Calu3 (cell line): ENCODE results near the gene PECR. TPM values are rescaled to one million over a fixed set of nuclear protein-coding genes. Genes with fewer than 3 reads are reported as not detected.

ENCODE experiments used
- BruUV-seq: library from RNA; stranded (reverse); fragments of 400-500 nt; replicated peaks from 2 replicates; lab custom pipeline; 2021; lab: Mats Ljungman, UMichigan
- CTCF ChIA-PET: fragments of 300-600 bp; sonication (Branson Sonifier 250); formaldehyde crosslinking; loops from one replicate; lab custom pipeline; 2022; ENCODE audit warnings: antibody characterized with exemption; lab: Charles Lee
- DNase-seq: peaks from one replicate; pipeline ENCODE4 v3.0.0; 2022
- H3K27ac Mint-ChIP-seq: one replicate; pipeline ENCODE4 v1.8.0; 2022; ENCODE audit warnings: mixed read lengths; ENCODE audit not compliant: unreplicated experiment
- H3K27me3 Mint-ChIP-seq: one replicate; pipeline ENCODE4 v1.8.0; 2022; ENCODE audit warnings: mixed read lengths; ENCODE audit not compliant: unreplicated experiment
- H3K36me3 Mint-ChIP-seq: one replicate; pipeline ENCODE4 v1.8.0; 2022; ENCODE audit warnings: mild to moderate bottlenecking, moderate library complexity, mixed read lengths; ENCODE audit not compliant: insufficient read depth, unreplicated experiment
- H3K4me1 Mint-ChIP-seq: one replicate; pipeline ENCODE4 v1.8.0; 2022; ENCODE audit warnings: mild to moderate bottlenecking, low read depth, mixed read lengths; ENCODE audit not compliant: unreplicated experiment
- H3K4me3 Mint-ChIP-seq: one replicate; pipeline ENCODE4 v1.8.0; 2022; ENCODE audit warnings: mild to moderate bottlenecking, low read depth, moderate library complexity, mixed read lengths; ENCODE audit not compliant: unreplicated experiment
- H3K9me3 Mint-ChIP-seq: one replicate; pipeline ENCODE4 v1.8.0; 2022; ENCODE audit warnings: low read depth, mixed read lengths; ENCODE audit not compliant: unreplicated experiment
- CTCF ChIP-seq: fragments of 200-600 bp; IDR thresholded peaks from one replicate; pipeline ENCODE4 v1.8.0; 2022; ENCODE audit warnings: antibody characterized with exemption; ENCODE audit not compliant: unreplicated experiment
- intact Hi-C: fragments of 100-400 bp; cut with micrococcal nuclease; formaldehyde crosslinking; loops from one replicate; pipeline ENCODE4 v1.10.0; 2022; ENCODE audit not compliant: unreplicated experiment
- total RNA-seq: library from RNA; stranded (reverse); gene quantifications from 2 replicates; pipeline ENCODE4 v1.2.3, GENCODE V29; 2022

The PECR gene
- total RNA-seq, 1 experiment from 2014 or later = 40.7 TPM

GRCh38 chr2:216043949-216044348 is 37.7 kb downstream of the PECR start:
- H3K36me3 Mint-ChIP-seq = peaks cover 29% of the 10 kb centered on the region
- no TSS peak for BruUV-seq
- no peak overlapping the region for H3K4me3 Mint-ChIP-seq
- DNase-seq = no peak
- no peak overlapping the region for H3K27ac Mint-ChIP-seq
- no peaks in the 10 kb centered on the region for H3K27me3 Mint-ChIP-seq
- CTCF ChIA-PET = interaction anchor here (1.2 kb wide), 1 partner anchor 14 kb away, joined by 3 read pairs; no protein-coding TSS in a partner anchor
- no peak for TF ChIP-seq CTCF
- H3K4me1 Mint-ChIP-seq = no peaks in the 10 kb centered on the region
- H3K9me3 Mint-ChIP-seq = no peaks in the 10 kb centered on the region
- intact Hi-C loops = no loop called here

DNA sequence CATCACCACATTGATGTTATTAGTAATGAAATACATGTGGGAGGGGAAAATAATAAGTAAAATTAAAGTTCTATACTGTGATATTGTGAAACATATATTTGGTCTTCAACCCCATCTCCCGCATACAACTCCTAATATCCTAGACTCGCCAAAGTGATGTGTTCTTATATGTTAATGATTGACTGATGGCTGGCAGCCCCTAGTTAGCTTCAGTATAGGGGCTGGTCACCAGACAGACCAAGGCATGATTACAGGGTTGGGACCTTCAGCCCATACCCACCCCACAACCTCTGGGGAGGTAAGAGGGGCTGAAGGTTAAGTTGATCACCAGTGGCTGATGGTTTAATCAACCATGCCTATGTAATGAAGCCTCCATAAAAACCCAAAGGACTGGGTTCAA is 40.2 kb downstream of the PECR start:
- Mint-ChIP-seq H3K4me1 (no peaks in the 10 kb centered on the region), H3K9me3 (no peaks in the 10 kb centered on the region), H3K36me3 (peaks cover 23% of the 10 kb centered on the region), H3K27ac (no peak overlapping the region), H3K4me3 (no peak overlapping the region), H3K27me3 (no peaks in the 10 kb centered on the region)
- no peak for TF ChIP-seq CTCF
- intact Hi-C loops = no loop called here
- CTCF ChIA-PET = no interaction called here
- BruUV-seq = no TSS peak
- DNase-seq = no peak

DNA sequence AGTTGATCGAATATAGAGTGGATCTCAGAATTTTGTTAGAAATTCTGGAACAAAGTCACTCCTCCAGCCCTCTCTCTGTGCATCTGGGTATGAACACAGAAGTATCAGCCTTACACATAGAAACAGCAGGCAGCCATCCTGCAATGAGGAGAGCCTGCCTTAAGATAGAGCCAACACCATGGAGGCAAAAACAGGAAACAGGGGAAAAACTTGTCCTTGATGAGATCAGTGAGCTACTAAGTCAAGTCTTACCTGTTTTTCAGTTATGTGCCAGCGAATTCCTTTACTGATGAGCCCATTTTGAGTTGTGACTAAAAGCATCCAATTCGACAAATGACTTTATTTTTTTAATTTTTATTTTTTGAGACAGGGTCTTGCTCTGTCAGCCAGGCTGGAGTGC is 41.7 kb downstream of the PECR start:
- Mint-ChIP-seq H3K27me3 (no peaks in the 10 kb centered on the region), H3K4me1 (no peaks in the 10 kb centered on the region), H3K27ac (no peak overlapping the region), H3K9me3 (no peaks in the 10 kb centered on the region), H3K4me3 (no peak overlapping the region), H3K36me3 (peaks cover 23% of the 10 kb centered on the region)
- BruUV-seq = no TSS peak
- no peak for DNase-seq
- intact Hi-C loops = no loop called here
- CTCF ChIA-PET = no interaction called here
- no peak for TF ChIP-seq CTCF

DNA sequence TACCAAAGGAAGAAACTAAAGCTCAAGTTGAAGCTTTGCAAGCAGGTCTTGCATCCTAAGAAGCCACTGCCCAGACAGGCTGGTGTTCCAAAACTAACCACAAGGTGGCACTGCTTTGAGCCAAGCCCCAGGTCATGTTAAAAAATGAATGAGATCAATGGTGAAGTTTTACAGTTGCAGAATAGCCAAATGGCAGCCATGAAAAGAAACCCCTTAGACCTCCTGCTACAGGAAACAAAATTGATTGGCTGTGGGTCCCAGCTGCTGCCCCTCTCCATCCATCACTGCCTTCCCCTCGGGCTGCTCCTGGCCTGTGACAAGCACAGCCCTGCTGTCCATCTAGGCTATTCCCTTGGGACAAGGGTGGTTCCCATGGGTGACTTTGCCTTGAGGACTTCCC is 47.5 kb downstream of the PECR start:
- Mint-ChIP-seq H3K27me3 (no peaks in the 10 kb centered on the region), H3K4me3 (no peak overlapping the region), H3K36me3 (peaks cover 7% of the 10 kb centered on the region), H3K4me1 (peaks cover 7% of the 10 kb centered on the region), H3K27ac (no peak overlapping the region), H3K9me3 (no peaks in the 10 kb centered on the region)
- intact Hi-C loops = loop anchor here (1.0 kb wide), 1 partner anchor 25 kb away; no protein-coding TSS in a partner anchor
- CTCF ChIA-PET = interaction anchor here (0.7 to 1.2 kb wide), 3 partner anchors 17 to 24 kb away, joined by 3 to 5 read pairs (median 3); no protein-coding TSS in a partner anchor
- BruUV-seq = no TSS peak
- TF ChIP-seq CTCF = peak; percentile 90
- peak; percentile 82 for DNase-seq
